Measurements from ENCODE around the gene WSCD2. TPM values are rescaled to one million over a fixed set of nuclear protein-coding genes. Genes with fewer than 3 reads are reported as not detected.

The WSCD2 gene
- total and polyA plus RNA-seq, 2 donors (not counting 1 experiment from before 2014, with no cell fraction given), result 1.1 to 5.9 TPM

DNA sequence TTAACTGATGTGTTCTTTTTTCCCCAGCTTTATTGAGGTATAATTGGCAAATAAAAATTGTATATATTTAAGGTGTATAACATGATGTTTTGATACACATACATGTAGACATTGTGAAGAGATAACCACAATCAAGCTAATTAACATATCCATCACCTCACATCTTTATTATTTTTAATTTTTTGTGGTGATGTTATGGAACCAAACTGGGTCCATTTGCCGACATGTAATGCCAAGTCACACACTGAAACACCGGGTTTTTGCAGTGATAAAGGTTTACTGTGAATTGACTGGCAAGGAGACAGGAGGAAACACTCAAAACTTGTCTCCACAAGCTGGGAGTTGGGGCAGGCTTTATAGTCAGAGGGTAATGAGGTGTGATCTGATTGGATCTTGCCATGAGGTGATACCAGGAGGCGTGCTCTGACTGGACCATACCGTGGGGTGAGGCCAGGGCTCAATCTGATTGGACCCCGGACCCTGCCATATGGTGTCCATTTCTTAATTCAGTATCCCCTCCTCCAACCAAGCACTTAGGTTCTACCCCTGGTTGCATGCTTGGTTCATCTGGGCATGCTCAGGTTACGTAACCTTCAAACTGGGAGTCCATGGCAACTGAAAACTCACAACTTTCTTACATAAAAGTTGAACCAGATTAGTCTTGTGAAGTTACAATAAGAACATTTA, 11.8 kb upstream of the WSCD2 start:
- H3K9me3 Mint-ChIP-seq (ENCODE audit: insufficient read depth), result no peaks in the 10 kb centered on the region
- ChIA-PET POLR2A (no interaction called here), CTCF (interaction anchor here (1.0 kb wide), 1 partner anchor 13 kb away, joined by 3 read pairs; no protein-coding TSS in a partner anchor)
- peak overlapping the region; percentile 76 for H3K27ac Mint-ChIP-seq
- Histone ChIP-seq H3K36me3 (replicated peaks in 1 of 2; ENCODE audit: control extremely low read depth in 1 of 2, control insufficient read depth in 1 of 2, extremely low read depth in 1 of 2, insufficient read depth in 2 of 2, low read length in 1 of 2) (no peaks in the 10 kb centered on the region), H3K4me1 (ENCODE audit: control insufficient read depth in 2 of 2, insufficient read depth in 2 of 2, low read length in 2 of 2) (peaks cover 22 to 63% of the 10 kb centered on the region in 2 donors), H4K20me1 (ENCODE audit: control insufficient read depth, insufficient read depth, low read length, poor library complexity, severe bottlenecking) (no peaks in the 10 kb centered on the region), H3K9me3 (ENCODE audit: control extremely low read depth in 1 of 3, control insufficient read depth in 2 of 3, insufficient read depth in 1 of 3, low read length in 2 of 3) (no peaks in the 10 kb centered on the region), H3K79me2 (ENCODE audit: control insufficient read depth, insufficient read depth, low read length) (no peaks in the 10 kb centered on the region), H3K4me2 (replicated peaks; ENCODE audit: low read depth, low read length, poor library complexity, severe bottlenecking) (no peak overlapping the region), H3K4me3 (ENCODE audit: control extremely low read depth in 1 of 5, extremely low read depth in 1 of 5, insufficient read depth in 1 of 5, low read depth in 2 of 5, low read length in 4 of 5) (no peak overlapping the region), H3K27me3 (replicated peaks in 1 of 4; ENCODE audit: control extremely low read depth in 1 of 4, control insufficient read depth in 3 of 4, insufficient read depth in 4 of 4, low read length in 3 of 4) (no peaks in the 10 kb centered on the region), H3K27ac (ENCODE audit: low read length in 2 of 2) (peak overlapping the region in 1 of 2 donors; percentile 47), H3K9ac (ENCODE audit: low read length) (no peak overlapping the region), H2AFZ (ENCODE audit: insufficient read depth, low read depth, low read length, poor library complexity, severe bottlenecking) (no peak overlapping the region)
- TF ChIP-seq, protein P1, sequence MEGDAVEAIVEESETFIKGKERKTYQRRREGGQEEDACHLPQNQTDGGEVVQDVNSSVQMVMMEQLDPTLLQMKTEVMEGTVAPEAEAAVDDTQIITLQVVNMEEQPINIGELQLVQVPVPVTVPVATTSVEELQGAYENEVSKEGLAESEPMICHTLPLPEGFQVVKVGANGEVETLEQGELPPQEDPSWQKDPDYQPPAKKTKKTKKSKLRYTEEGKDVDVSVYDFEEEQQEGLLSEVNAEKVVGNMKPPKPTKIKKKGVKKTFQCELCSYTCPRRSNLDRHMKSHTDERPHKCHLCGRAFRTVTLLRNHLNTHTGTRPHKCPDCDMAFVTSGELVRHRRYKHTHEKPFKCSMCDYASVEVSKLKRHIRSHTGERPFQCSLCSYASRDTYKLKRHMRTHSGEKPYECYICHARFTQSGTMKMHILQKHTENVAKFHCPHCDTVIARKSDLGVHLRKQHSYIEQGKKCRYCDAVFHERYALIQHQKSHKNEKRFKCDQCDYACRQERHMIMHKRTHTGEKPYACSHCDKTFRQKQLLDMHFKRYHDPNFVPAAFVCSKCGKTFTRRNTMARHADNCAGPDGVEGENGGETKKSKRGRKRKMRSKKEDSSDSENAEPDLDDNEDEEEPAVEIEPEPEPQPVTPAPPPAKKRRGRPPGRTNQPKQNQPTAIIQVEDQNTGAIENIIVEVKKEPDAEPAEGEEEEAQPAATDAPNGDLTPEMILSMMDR (IDR thresholded peaks at IDR 0.05), result no peak
- TF ChIP-seq EZH2 (IDR thresholded peaks at IDR 0.05; ENCODE audit: borderline replicate concordance, insufficient read depth, low read depth, low read length, poor library complexity, severe bottlenecking), result no peak
- intact Hi-C loops (cut with micrococcal nuclease), result loop anchor here (5.0 to 10.0 kb wide), 2 partner anchors 517 to 975 kb away; partner anchors contain the start of genes ALKBH2 and SELPLG
- H3K4me1 Mint-ChIP-seq, result peaks cover 60% of the 10 kb centered on the region
- no peak overlapping the region for H3K4me3 Mint-ChIP-seq
- no peaks in the 10 kb centered on the region for H3K27me3 Mint-ChIP-seq
- 91% methylated on average over 5 of the region's 6 CpGs for WGBS (ENCODE audit: insufficient coverage)
- DNase-seq (no peak), ATAC-seq (ENCODE audit: low read depth) (no peak)

DNA sequence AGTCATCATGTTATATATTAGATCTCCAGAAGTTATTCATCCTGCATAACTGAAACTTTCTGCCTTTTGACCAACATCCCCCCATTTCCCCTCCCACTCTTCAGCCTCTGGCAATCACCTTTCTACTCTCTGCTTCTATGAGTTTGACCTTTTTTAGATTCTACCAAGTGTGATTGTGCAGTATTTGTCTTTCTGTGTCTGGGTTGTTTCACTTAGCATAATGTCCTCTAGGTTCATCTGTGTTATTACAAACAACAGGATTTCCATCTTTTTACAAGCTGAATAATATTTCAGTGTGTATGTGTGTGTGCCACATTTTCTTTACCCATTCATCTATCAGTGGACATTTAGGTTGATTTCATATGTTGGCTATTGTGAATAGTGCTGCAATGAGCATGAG, 11.2 kb upstream of the WSCD2 start:
- no peaks in the 10 kb centered on the region for H3K27me3 Mint-ChIP-seq
- POLR2A ChIA-PET, result no interaction called here
- TF ChIP-seq EZH2 (IDR thresholded peaks at IDR 0.05; ENCODE audit: borderline replicate concordance, insufficient read depth, low read depth, low read length, poor library complexity, severe bottlenecking), result no peak
- TF ChIP-seq, protein P1 (IDR thresholded peaks at IDR 0.05), result no peak
- Histone ChIP-seq H4K20me1 (ENCODE audit: control insufficient read depth, insufficient read depth, low read length, poor library complexity, severe bottlenecking) (no peaks in the 10 kb centered on the region), H3K27me3 (replicated peaks in 1 of 4; ENCODE audit: control extremely low read depth in 1 of 4, control insufficient read depth in 3 of 4, insufficient read depth in 4 of 4, low read length in 3 of 4) (peaks cover 0 to 3% (median 0%) of the 10 kb centered on the region in 4 experiments), H2AFZ (ENCODE audit: insufficient read depth, low read depth, low read length, poor library complexity, severe bottlenecking) (no peak overlapping the region), H3K4me2 (replicated peaks; ENCODE audit: low read depth, low read length, poor library complexity, severe bottlenecking) (no peak overlapping the region), H3K27ac (ENCODE audit: low read length in 2 of 2) (no peak overlapping the region), H3K9me3 (ENCODE audit: control extremely low read depth in 1 of 3, control insufficient read depth in 2 of 3, insufficient read depth in 1 of 3, low read length in 2 of 3) (peaks cover 0 to 5% (median 0%) of the 10 kb centered on the region in 3 donors), H3K36me3 (replicated peaks in 1 of 2; ENCODE audit: control extremely low read depth in 1 of 2, control insufficient read depth in 1 of 2, extremely low read depth in 1 of 2, insufficient read depth in 2 of 2, low read length in 1 of 2) (no peaks in the 10 kb centered on the region), H3K4me1 (ENCODE audit: control insufficient read depth in 2 of 2, insufficient read depth in 2 of 2, low read length in 2 of 2) (peaks cover 22 to 63% of the 10 kb centered on the region in 2 donors), H3K4me3 (ENCODE audit: control extremely low read depth in 1 of 5, extremely low read depth in 1 of 5, insufficient read depth in 1 of 5, low read depth in 2 of 5, low read length in 4 of 5) (no peak overlapping the region), H3K79me2 (ENCODE audit: control insufficient read depth, insufficient read depth, low read length) (no peaks in the 10 kb centered on the region), H3K9ac (ENCODE audit: low read length) (no peak overlapping the region)
- no peaks in the 10 kb centered on the region for H3K9me3 Mint-ChIP-seq (ENCODE audit: insufficient read depth)
- DNase-seq (no peak), ATAC-seq (ENCODE audit: low read depth) (no peak)
- H3K27ac Mint-ChIP-seq, result peak overlapping the region; percentile 60
- intact Hi-C loops (cut with micrococcal nuclease), result loop anchor here (1.0 to 10.0 kb wide), 3 partner anchors 32 to 974 kb away; partner anchors contain the start of genes ALKBH2 and SELPLG
- H3K4me3 Mint-ChIP-seq, result peak overlapping the region; percentile 20
- peaks cover 60% of the 10 kb centered on the region for H3K4me1 Mint-ChIP-seq
- CTCF ChIA-PET, result no interaction called here
